Smooth muscle cell (in vitro differentiated cells): Measurements from ENCODE around the gene ADISSP. TPM values are rescaled to one million over a fixed set of nuclear protein-coding genes. Genes with fewer than 3 reads are reported as not detected.

Experiments used
- DNase-seq: peaks from one replicate; lab custom pipeline; 2025; ENCODE audit not compliant: unreplicated experiment; lab: John Stamatoyannopoulos, UW
- H2AFZ ChIP-seq: fragments of 200-600 bp; sonication (generic); 2 replicates; pipeline ENCODE4 v1.6.0; 2016; ENCODE audit warnings: antibody characterized with exemption, low read depth, mild to moderate bottlenecking
- H3F3A ChIP-seq: fragments of 200-600 bp; sonication (generic); 2 replicates; pipeline ENCODE4 v1.6.0; 2017; ENCODE audit warnings: antibody characterized with exemption, low read depth
- H3K27ac ChIP-seq: fragments of 200-600 bp; sonication (generic); 2 replicates; pipeline ENCODE4 v1.5.1; 2016; ENCODE audit warnings: low read depth, mild to moderate bottlenecking
- H3K27me3 ChIP-seq: fragments of 200-600 bp; sonication (generic); 2 replicates; pipeline ENCODE4 v1.6.1; 2016; ENCODE audit warnings: low read depth, mild to moderate bottlenecking
- H3K36me3 ChIP-seq: fragments of 200-600 bp; sonication (generic); 2 replicates; pipeline ENCODE4 v1.5.1; 2016; ENCODE audit warnings: low read depth
- H3K4me1 ChIP-seq: fragments of 200-600 bp; sonication (generic); 2 replicates; pipeline ENCODE4 v1.5.1; 2016; ENCODE audit warnings: low read depth
- H3K4me2 ChIP-seq: fragments of 200-600 bp; sonication (generic); 2 replicates; pipeline ENCODE4 v1.6.0; 2016; ENCODE audit warnings: mild to moderate bottlenecking
- H3K4me3 ChIP-seq: fragments of 200-600 bp; sonication (generic); 2 replicates; pipeline ENCODE4 v1.5.1; 2016; ENCODE audit warnings: mild to moderate bottlenecking
- H3K79me2 ChIP-seq: fragments of 200-600 bp; sonication (generic); 2 replicates; pipeline ENCODE4 v1.6.0; 2016; ENCODE audit warnings: low read depth, mild to moderate bottlenecking
- H3K9ac ChIP-seq: fragments of 200-600 bp; sonication (generic); 2 replicates; pipeline ENCODE4 v1.6.0; 2016; ENCODE audit warnings: low read depth
- H3K9me3 ChIP-seq: fragments of 200-600 bp; sonication (generic); replicated peaks from 2 replicates; pipeline ENCODE4 v1.5.1; 2016; ENCODE audit warnings: low read depth
- H4K20me1 ChIP-seq: fragments of 200-600 bp; sonication (generic); 2 replicates; pipeline ENCODE4 v1.6.0; 2016; ENCODE audit warnings: low read depth
- CTCF ChIP-seq: fragments of 200-600 bp; sonication (generic); IDR thresholded peaks from 2 replicates; pipeline ENCODE4 v1.5.1; 2017; ENCODE audit warnings: borderline replicate concordance, mild to moderate bottlenecking, antibody characterized with exemption; ENCODE audit not compliant: insufficient read depth, poor library complexity, severe bottlenecking
- WGBS: methylation state at CpG from one replicate; pipeline ENCODE4 v1.1.7; 2016; ENCODE audit warnings: low lambda C conversion rate; 5-methylcytosine and 5-hydroxymethylcytosine counted together
- polyA plus RNA-seq: library from polyadenylated mRNA; unstranded; fragments of >200 nt; fragmentation: Nextera tagmentation; extraction: Ambion mirVana; gene quantifications from 2 replicates; pipeline ENCODE4 v1.2.1, GENCODE V29; 2016
- total RNA-seq: library from RNA; depleted of rRNA; stranded (reverse); fragments of >200 nt; gene quantifications from 2 replicates; pipeline ENCODE4 v1.2.3, GENCODE V29; 2014

ADISSP gene
- total and polyA plus RNA-seq, 2 experiments from 2014 or later, result 7.6 to 46.7 TPM

- no peak overlapping the region for H3K27ac ChIP-seq
- peaks cover 10% of the 10 kb centered on the region for H3K4me1 ChIP-seq
- 96% methylated on average over 17 of the region's 17 CpGs for WGBS
- H3K9me3 ChIP-seq, result no peaks in the 10 kb centered on the region
- H3K4me3 ChIP-seq, result no peak overlapping the region
- no peak overlapping the region for H2AFZ ChIP-seq
- H3K79me2 ChIP-seq, result peaks cover 24% of the 10 kb centered on the region
- DNase-seq, result no peak
- peaks cover 35% of the 10 kb centered on the region for H4K20me1 ChIP-seq
- H3K4me2 ChIP-seq, result peak overlapping the region; percentile 94
- H3K9ac ChIP-seq, result no peak overlapping the region
- no peak for TF ChIP-seq CTCF
- H3K36me3 ChIP-seq, result no peaks in the 10 kb centered on the region
- peaks cover 16% of the 10 kb centered on the region for H3F3A ChIP-seq
- H3K27me3 ChIP-seq, result peaks cover 4% of the 10 kb centered on the region
Observed at GRCh38 chr20:3784216-3784853, 16.8 kb upstream of the ADISSP start.

GRCh38 chr20:3783511-3784195 lies 16.1 kb upstream of the ADISSP start:
- DNase-seq, result no peak
- no peaks in the 10 kb centered on the region for H3K36me3 ChIP-seq
- no peaks in the 10 kb centered on the region for H3K9me3 ChIP-seq
- peaks cover 10% of the 10 kb centered on the region for H3K4me1 ChIP-seq
- H3K4me2 ChIP-seq, result no peak overlapping the region
- no peak overlapping the region for H3K4me3 ChIP-seq
- WGBS, result 94% methylated on average over 10 of the region's 10 CpGs
- H3K79me2 ChIP-seq, result peaks cover 24% of the 10 kb centered on the region
- peaks cover 16% of the 10 kb centered on the region for H3F3A ChIP-seq
- H2AFZ ChIP-seq, result no peak overlapping the region
- no peak overlapping the region for H3K9ac ChIP-seq
- peaks cover 35% of the 10 kb centered on the region for H4K20me1 ChIP-seq
- no peak for TF ChIP-seq CTCF
- H3K27me3 ChIP-seq, result peaks cover 11% of the 10 kb centered on the region
- no peak overlapping the region for H3K27ac ChIP-seq

GRCh38 chr20:3783068-3783489 lies 15.5 kb upstream of the ADISSP start:
- peaks cover 24% of the 10 kb centered on the region for H3K79me2 ChIP-seq
- no peak overlapping the region for H3K4me2 ChIP-seq
- TF ChIP-seq CTCF, result no peak
- H4K20me1 ChIP-seq, result peaks cover 35% of the 10 kb centered on the region
- no peak overlapping the region for H3K9ac ChIP-seq
- peaks cover 10% of the 10 kb centered on the region for H3K4me1 ChIP-seq
- no peak for DNase-seq
- peaks cover 16% of the 10 kb centered on the region for H3K27me3 ChIP-seq
- peaks cover 14% of the 10 kb centered on the region for H3F3A ChIP-seq
- no peaks in the 10 kb centered on the region for H3K36me3 ChIP-seq
- 73% methylated on average over 2 of the region's 2 CpGs for WGBS
- no peak overlapping the region for H3K27ac ChIP-seq
- H2AFZ ChIP-seq, result no peak overlapping the region
- H3K9me3 ChIP-seq, result no peaks in the 10 kb centered on the region
- H3K4me3 ChIP-seq, result no peak overlapping the region
